Common myeloid progenitor, CD34-positive (primary cell): ENCODE results near the gene RASSF5.
A peak's percentile ranks its signal among the peaks of the same experiment; 100 is the strongest.
"Not testable (repeated sequence)": the region's sequence is repeated elsewhere in the genome, so short reads cannot be mapped to it uniquely, and the experiment has no call there.

Experiments
- CTCF ChIA-PET: fragments of 350-600 bp; sonication (Branson Sonifier 250); formaldehyde crosslinking; loops from one replicate; lab custom pipeline; 2021; ENCODE audit warnings: antibody characterized with exemption; lab: Charles Lee
- POLR2A ChIA-PET: fragments of 350-600 bp; sonication (Branson Sonifier 250); formaldehyde crosslinking; loops from one replicate; lab custom pipeline; 2021; ENCODE audit warnings: antibody characterized with exemption; lab: Charles Lee
- DNase-seq, 3 donors: peaks; one replicate each; pipeline versions ENCODE4 v3.0.0 to v3.0.0-alpha.2; 2013
- H3K27ac ChIP-seq, 2 experiments: 1 replicate in 1 of 2; 2 replicates in 1 of 2; pipeline ENCODE4 v1.7.0; 2013; ENCODE audit warnings: inconsistent platforms in 2 of 2, low read length in 2 of 2, mild to moderate bottlenecking in 2 of 2, low read depth in 1 of 2, moderate library complexity in 1 of 2; ENCODE audit not compliant: severe bottlenecking in 2 of 2, insufficient read depth in 1 of 2, poor library complexity in 1 of 2
- H3K27me3 ChIP-seq, 5 experiments: replicated peaks in 2 of 5; 1 replicate in 3 of 5; 2 replicates in 2 of 5; pipeline versions ENCODE4 v1.6.1 to v1.7.0; 2013; ENCODE audit warnings: low read length in 4 of 5, mild to moderate bottlenecking in 2 of 5, moderate library complexity in 2 of 5, inconsistent platforms in 1 of 5; ENCODE audit not compliant: insufficient read depth in 5 of 5, control insufficient read depth in 4 of 5
- H3K36me3 ChIP-seq, 4 experiments: 1 replicate in 2 of 4; 2 replicates in 2 of 4; pipeline versions ENCODE4 v1.6.1 to v1.7.0; 2013; ENCODE audit warnings: low read length in 3 of 4, control low read depth in 1 of 4, mild to moderate bottlenecking in 1 of 4; ENCODE audit not compliant: control insufficient read depth in 4 of 4, insufficient read depth in 4 of 4
- H3K4me1 ChIP-seq, 4 experiments: 1 replicate in 3 of 4; 2 replicates in 1 of 4; pipeline versions ENCODE4 v1.6.1 to v1.7.1; 2013; ENCODE audit warnings: low read length in 3 of 4, mild to moderate bottlenecking in 3 of 4, control low read depth in 1 of 4, inconsistent platforms in 1 of 4, moderate library complexity in 1 of 4; ENCODE audit not compliant: control insufficient read depth in 4 of 4, insufficient read depth in 4 of 4; ENCODE audit errors: control extremely low read depth in 1 of 4
- H3K4me3 ChIP-seq, 7 experiments: 1 replicate in 4 of 7; 2 replicates in 3 of 7; pipeline versions ENCODE4 v1.5.1 to v1.7.0; 2013; ENCODE audit warnings: mild to moderate bottlenecking in 7 of 7, low read length in 6 of 7, moderate library complexity in 6 of 7, inconsistent platforms in 2 of 7, low read depth in 2 of 7, control low read depth in 1 of 7; ENCODE audit not compliant: insufficient read depth in 4 of 7, control insufficient read depth in 1 of 7; ENCODE audit errors: extremely low read depth in 1 of 7
- H3K9me3 ChIP-seq, 5 experiments: 1 replicate in 4 of 5; 2 replicates in 1 of 5; pipeline versions ENCODE4 v1.6.1 to v1.7.1; 2013; ENCODE audit warnings: low read length in 4 of 5, mild to moderate bottlenecking in 2 of 5, inconsistent platforms in 1 of 5, low read depth in 1 of 5, moderate library complexity in 1 of 5; ENCODE audit not compliant: control insufficient read depth in 4 of 5, insufficient read depth in 2 of 5; ENCODE audit errors: control extremely low read depth in 1 of 5
- WGBS: methylation state at CpG from one replicate; pipeline ENCODE4 v1.1.5; 2013; ENCODE audit not compliant: insufficient coverage; 5-methylcytosine and 5-hydroxymethylcytosine counted together

The RASSF5 gene

GRCh38 chr1:206626396-206626795 is 119.1 kb downstream of the RASSF5 start:
- H3K27ac ChIP-seq, POLR2A ChIA-PET, H3K4me3 ChIP-seq, H3K36me3 ChIP-seq, H3K4me1 ChIP-seq, H3K9me3 ChIP-seq, DNase-seq, H3K27me3 ChIP-seq: not testable (repeated sequence)
- CTCF ChIA-PET = interaction anchor here (1.0 to 37.3 kb wide), 6 partner anchors 8 to 356 kb away, joined by 3 to 989 read pairs (median 5); partner anchors contain the start of gene EIF2D
- no CpG with 5 or more reads among the region's 2 CpGs for WGBS

GRCh38 chr1:206628916-206629315 is 121.6 kb downstream of the RASSF5 start:
- CTCF ChIA-PET = interaction anchor here (0.8 to 37.3 kb wide), 8 partner anchors 8 to 352 kb away, joined by 3 to 989 read pairs (median 12); partner anchors contain the start of gene EIF2D
- WGBS = no CpG with 5 or more reads among the region's 1 CpG
- Histone ChIP-seq H3K4me3 (no peak overlapping the region), H3K27ac (no peak overlapping the region), H3K36me3 (no peaks in the 10 kb centered on the region), H3K9me3 (no peaks in the 10 kb centered on the region), H3K27me3 (no peaks in the 10 kb centered on the region), H3K4me1 (no peaks in the 10 kb centered on the region)
- POLR2A ChIA-PET = interaction anchor here (0.7 kb wide), 1 partner anchor 15 kb away, joined by 3 read pairs; no protein-coding TSS in a partner anchor
- no peak for DNase-seq

GRCh38 chr1:206631085-206631509 is 123.8 kb downstream of the RASSF5 start:
- Histone ChIP-seq H3K27me3 (no peaks in the 10 kb centered on the region), H3K36me3 (no peaks in the 10 kb centered on the region), H3K4me1 (peaks cover 7 to 14% (median 10%) of the 10 kb centered on the region in 4 experiments), H3K4me3 (no peak overlapping the region), H3K9me3 (no peaks in the 10 kb centered on the region), H3K27ac (no peak overlapping the region)
- DNase-seq = peak; percentile 86 to 90 (median 88)
- 31% methylated on average over 4 of the region's 4 CpGs for WGBS
- POLR2A ChIA-PET = interaction anchor here (0.8 to 1.0 kb wide), 2 partner anchors 19 to 34 kb away, joined by 4 to 5 read pairs; partner anchors contain the start of gene EIF2D
- CTCF ChIA-PET = interaction anchor here (0.6 to 37.3 kb wide), 18 partner anchors 8 to 364 kb away, joined by 3 to 989 read pairs (median 4); partner anchors contain the start of gene EIF2D

GRCh38 chr1:206633708-206634121 is 126.4 kb downstream of the RASSF5 start:
- Histone ChIP-seq H3K27ac (no peak overlapping the region), H3K27me3 (no peaks in the 10 kb centered on the region), H3K4me3 (no peak overlapping the region), H3K9me3 (no peaks in the 10 kb centered on the region), H3K4me1 (peaks cover 11 to 29% (median 22%) of the 10 kb centered on the region in 4 experiments), H3K36me3 (peaks cover 0 to 3% (median 0%) of the 10 kb centered on the region in 4 experiments)
- ChIA-PET CTCF (interaction anchor here (0.9 to 37.3 kb wide), 19 partner anchors 10 to 349 kb away, joined by 3 to 989 read pairs (median 5); partner anchors contain the start of gene EIF2D), POLR2A (no interaction called here)
- DNase-seq = peak in 2 of 3 donors; percentile 37 to 47
- WGBS = 84% methylated on average over 5 of the region's 9 CpGs

GRCh38 chr1:206634365-206635079 is 127.2 kb downstream of the RASSF5 start:
- Histone ChIP-seq H3K27ac (peak overlapping the region; percentile 82 to 86), H3K4me3 (peak overlapping the region; percentile 41 to 98 (median 85)), H3K36me3 (peaks cover 0 to 8% (median 1%) of the 10 kb centered on the region in 4 experiments), H3K27me3 (no peaks in the 10 kb centered on the region), H3K4me1 (peaks cover 11 to 29% (median 22%) of the 10 kb centered on the region in 4 experiments), H3K9me3 (no peaks in the 10 kb centered on the region)
- ChIA-PET POLR2A (interaction anchor here (1.6 to 2.0 kb wide), 3 partner anchors 14 to 29 kb away, joined by 4 to 17 read pairs (median 9); no protein-coding TSS in a partner anchor), CTCF (interaction anchor here (0.9 to 37.3 kb wide), 27 partner anchors 9 to 347 kb away, joined by 3 to 989 read pairs (median 4); partner anchors contain the start of gene EIF2D)
- DNase-seq = peak; percentile 62 to 70 (median 67)
- under 1% methylated on average over 20 of the region's 26 CpGs for WGBS

GRCh38 chr1:206635080-206635977 is 128.0 kb downstream of the RASSF5 start, which contains the start of gene DYRK3:
Gene DYRK3, plus strand, starts transcription at chr1:206635536. Its CDS starts 168 bp downstream, at chr1:206635704.
- H3K4me3 ChIP-seq = peak within 1 kb of the TSS; percentile 76 to 98 (median 85)
- peaks cover 11 to 29% (median 22%) of the 10 kb centered on the region in 4 experiments for H3K4me1 ChIP-seq
- WGBS = 0% methylated on average over 69 of the region's 84 CpGs
- CTCF ChIA-PET = interaction anchor here (0.7 to 37.3 kb wide), 22 partner anchors 9 to 347 kb away, joined by 3 to 989 read pairs (median 4); partner anchors contain the start of gene EIF2D
- H3K36me3 ChIP-seq = peaks cover 2 to 11% (median 3%) of the 10 kb centered on the region in 4 experiments
- H3K27me3 ChIP-seq = no peaks in the 10 kb centered on the region
- H3K9me3 ChIP-seq = no peaks in the 10 kb centered on the region
- DNase-seq = peak; percentile 91 to 93 (median 92)
- H3K27ac ChIP-seq = peak within 1 kb of the TSS; percentile 82 to 86
- POLR2A ChIA-PET = interaction anchor here (0.8 to 2.0 kb wide), 4 partner anchors 13 to 38 kb away, joined by 4 to 17 read pairs (median 7); no protein-coding TSS in a partner anchor
